CD4-positive, alpha-beta T cell (primary cell): ENCODE data around the gene MCUB. TPM values are rescaled to one million over a fixed set of nuclear protein-coding genes. Genes with fewer than 3 reads are reported as not detected.

ENCODE experiments used
- ATAC-seq: fragments of 200-7000 bp; cut with Tn5 transposase; one replicate; pipeline ENCODE4 v1.10.0; 2022; ENCODE audit warnings: mild to moderate bottlenecking; ENCODE audit not compliant: poor library complexity
- CTCF ChIA-PET: fragments of 350-600 bp; sonication (Branson Sonifier 250); formaldehyde crosslinking; loops from one replicate; lab custom pipeline; 2021; ENCODE audit warnings: antibody characterized with exemption, inconsistent platforms; lab: Charles Lee
- POLR2A ChIA-PET: fragments of 350-600 bp; sonication (Branson Sonifier 250); formaldehyde crosslinking; loops from one replicate; lab custom pipeline; 2021; ENCODE audit warnings: antibody characterized with exemption, inconsistent platforms; lab: Charles Lee
- DNase-seq, 14 experiments: peaks; one replicate each; pipeline ENCODE4 v3.0.0-alpha.2; 2013 to 2020; ENCODE audit warnings: mixed read lengths in 2 of 14
- H3K27ac ChIP-seq, 2 donors: one replicate each; pipeline versions ENCODE4 v1.5.1 to v1.7.0; 2013; ENCODE audit warnings: low read length in 2 of 2, low read depth in 1 of 2, mild to moderate bottlenecking in 1 of 2
- H3K27me3 ChIP-seq, 2 experiments: 1 replicate in 1 of 2; 2 replicates in 1 of 2; pipeline versions ENCODE4 v1.6.1 to v1.7.0; 2013; ENCODE audit warnings: low read length in 2 of 2, control low read depth in 1 of 2, mild to moderate bottlenecking in 1 of 2, moderate library complexity in 1 of 2; ENCODE audit not compliant: insufficient read depth in 2 of 2, control insufficient read depth in 1 of 2
- H3K36me3 ChIP-seq: one replicate; pipeline ENCODE4 v1.6.1; 2013; ENCODE audit warnings: low read length, control low read depth; ENCODE audit not compliant: insufficient read depth
- H3K4me1 ChIP-seq: one replicate; pipeline ENCODE4 v1.6.1; 2013; ENCODE audit warnings: low read length, control low read depth; ENCODE audit not compliant: insufficient read depth
- H3K4me3 ChIP-seq: one replicate; pipeline ENCODE4 v1.5.1; 2013; ENCODE audit warnings: mild to moderate bottlenecking, low read length, moderate library complexity
- H3K9me3 ChIP-seq, 2 experiments: 1 replicate in 1 of 2; 2 replicates in 1 of 2; pipeline versions ENCODE4 v1.6.1 to v1.7.0; 2013; ENCODE audit warnings: low read length in 2 of 2, mild to moderate bottlenecking in 2 of 2, control low read depth in 1 of 2, moderate library complexity in 1 of 2; ENCODE audit not compliant: control insufficient read depth in 1 of 2, insufficient read depth in 1 of 2
- H3K27ac Mint-ChIP-seq: one replicate; pipeline ENCODE4 v1.8.0; 2020; ENCODE audit warnings: mixed read lengths
- H3K27me3 Mint-ChIP-seq: one replicate; pipeline ENCODE4 v1.8.0; 2021; ENCODE audit warnings: mixed read lengths
- H3K36me3 Mint-ChIP-seq: one replicate; pipeline ENCODE4 v1.8.0; 2021; ENCODE audit warnings: low read depth, mixed read lengths
- H3K4me1 Mint-ChIP-seq: one replicate; pipeline ENCODE4 v1.8.0; 2021; ENCODE audit warnings: low read depth, mixed read lengths
- H3K4me3 Mint-ChIP-seq: one replicate; pipeline ENCODE4 v1.8.0; 2020; ENCODE audit warnings: mild to moderate bottlenecking, mixed read lengths
- H3K9me3 Mint-ChIP-seq: one replicate; pipeline ENCODE4 v1.8.0; 2020; ENCODE audit warnings: mixed read lengths
- CTCF ChIP-seq: fragments of 200-600 bp; IDR thresholded peaks from one replicate; pipeline ENCODE4 v1.8.0; 2022; ENCODE audit warnings: antibody characterized with exemption, mild to moderate bottlenecking
- intact Hi-C, 2 experiments: fragments of 100-400 bp; cut with DNase I in 1 of 2; cut with micrococcal nuclease in 1 of 2; formaldehyde crosslinking; loops; one replicate each; pipeline versions ENCODE4 v1.15.1 to v1.9.0; 2023 to 2025; cut with DNase I, micrococcal nuclease
- total RNA-seq, 174 experiments: library from RNA in 2 of 174; stranded (reverse) in 2 of 174; gene quantifications; one replicate each; pipeline ENCODE4 v1.2.3 and lab custom pipeline; 2021 to 2026

MCUB gene
- total RNA-seq, 2 experiments from 2014 or later, result 98.1 to 108 TPM

- peaks cover 5% of the 10 kb centered on the region for H3K4me1 Mint-ChIP-seq
- intact Hi-C loops, result loop anchor here (2.0 to 5.0 kb wide), 2 partner anchors 38 to 61 kb away; no protein-coding TSS in a partner anchor
- Histone ChIP-seq H3K27me3 (no peaks in the 10 kb centered on the region), H3K4me1 (peaks cover 45% of the 10 kb centered on the region), H3K4me3 (no peak overlapping the region), H3K36me3 (peaks cover 6% of the 10 kb centered on the region), H3K9me3 (peaks cover 9 to 15% of the 10 kb centered on the region in 2 experiments), H3K27ac (peak overlapping the region; percentile 33 to 74)
- ATAC-seq (no peak), DNase-seq (peak in 4 of 14 experiments; percentile 35 to 56 (median 46))
- H3K9me3 Mint-ChIP-seq, result peaks cover 5% of the 10 kb centered on the region
- H3K27me3 Mint-ChIP-seq, result no peaks in the 10 kb centered on the region
- H3K27ac Mint-ChIP-seq, result no peak overlapping the region
- TF ChIP-seq CTCF, result no peak
- CTCF ChIA-PET, result interaction anchor here (0.8 to 0.9 kb wide), 2 partner anchors 13 to 216 kb away, joined by 3 read pairs; partner anchors contain the start of gene SEC24B
- H3K4me3 Mint-ChIP-seq, result peak overlapping the region; percentile 16
- H3K36me3 Mint-ChIP-seq, result peaks cover 47% of the 10 kb centered on the region
- POLR2A ChIA-PET, result interaction anchor here (0.7 to 5.1 kb wide), 7 partner anchors 10 to 96 kb away, joined by 3 to 108 read pairs (median 4); partner anchors contain the start of gene MCUB
Measured at GRCh38 chr4:109649872-109650271, 89.8 kb downstream of the MCUB start.

- Mint-ChIP-seq H3K4me3 (no peak overlapping the region), H3K9me3 (peaks cover 2% of the 10 kb centered on the region), H3K27ac (no peak overlapping the region), H3K36me3 (peaks cover 68% of the 10 kb centered on the region), H3K27me3 (no peaks in the 10 kb centered on the region), H3K4me1 (peaks cover 42% of the 10 kb centered on the region)
- intact Hi-C loops, result loop anchor here (5.0 kb wide), 2 partner anchors 33 to 93 kb away; partner anchors contain the start of gene MCUB (in 1 of the 2)
- no peak for DNase-seq
- Histone ChIP-seq H3K4me3 (no peak overlapping the region), H3K4me1 (peaks cover 45% of the 10 kb centered on the region), H3K27ac (peak overlapping the region in 1 of 2 donors; percentile 7), H3K27me3 (no peaks in the 10 kb centered on the region), H3K36me3 (peaks cover 17% of the 10 kb centered on the region), H3K9me3 (peaks cover 9 to 15% of the 10 kb centered on the region in 2 experiments)
- no peak for ATAC-seq
- TF ChIP-seq CTCF, result no peak
- ChIA-PET POLR2A (interaction anchor here (0.7 to 1.5 kb wide), 5 partner anchors 9 to 96 kb away, joined by 3 to 5 read pairs (median 4); partner anchors contain the start of gene MCUB), CTCF (no interaction called here)
Measured at GRCh38 chr4:109655396-109655795, 95.3 kb downstream of the MCUB start.

GRCh38 chr4:109657854-109658418, 97.9 kb downstream of the MCUB start:
- Histone ChIP-seq H3K4me3 (no peak overlapping the region), H3K9me3 (peaks cover 3 to 6% of the 10 kb centered on the region in 2 experiments), H3K27me3 (no peaks in the 10 kb centered on the region), H3K36me3 (peaks cover 22% of the 10 kb centered on the region), H3K27ac (no peak overlapping the region), H3K4me1 (peaks cover 37% of the 10 kb centered on the region)
- H3K27ac Mint-ChIP-seq, result no peak overlapping the region
- TF ChIP-seq CTCF, result no peak
- ATAC-seq (no peak), DNase-seq (no peak)
- peaks cover 2% of the 10 kb centered on the region for H3K9me3 Mint-ChIP-seq
- POLR2A ChIA-PET, result interaction anchor here (0.6 to 2.9 kb wide), 6 partner anchors 10 to 225 kb away, joined by 3 to 29 read pairs (median 6); partner anchors contain the start of genes MCUB and SEC24B
- peaks cover 71% of the 10 kb centered on the region for H3K36me3 Mint-ChIP-seq
- CTCF ChIA-PET, result interaction anchor here (1.4 kb wide), 1 partner anchor 15 kb away, joined by 3 read pairs; no protein-coding TSS in a partner anchor
- H3K27me3 Mint-ChIP-seq, result no peaks in the 10 kb centered on the region
- intact Hi-C loops, result loop anchor here (2.0 to 5.0 kb wide), 3 partner anchors 36 to 225 kb away; partner anchors contain the start of genes SEC24B (in 2 of the 2) and MCUB (in 1 of the 2)
- H3K4me3 Mint-ChIP-seq, result peak overlapping the region; percentile 4
- H3K4me1 Mint-ChIP-seq, result peaks cover 53% of the 10 kb centered on the region
